C4-2B (cell line): Measurements from ENCODE around the gene SHLD1.

Experiments used
- H3K27ac ChIP-seq: fragments of 450-650 bp; 2 replicates; pipeline ENCODE4 v1.5.1; 2017
- ZFX ChIP-seq: fragments of 450-650 bp; IDR thresholded peaks from 2 replicates; pipeline ENCODE4 v1.6.1; 2017
- TF ChIP-seq, protein P1 (sequence below): fragments of 450-650 bp; conservative IDR thresholded peaks from 2 replicates; pipeline ENCODE4 v1.5.1; 2017; ENCODE audit warnings: mild to moderate bottlenecking

Gene SHLD1

DNA sequence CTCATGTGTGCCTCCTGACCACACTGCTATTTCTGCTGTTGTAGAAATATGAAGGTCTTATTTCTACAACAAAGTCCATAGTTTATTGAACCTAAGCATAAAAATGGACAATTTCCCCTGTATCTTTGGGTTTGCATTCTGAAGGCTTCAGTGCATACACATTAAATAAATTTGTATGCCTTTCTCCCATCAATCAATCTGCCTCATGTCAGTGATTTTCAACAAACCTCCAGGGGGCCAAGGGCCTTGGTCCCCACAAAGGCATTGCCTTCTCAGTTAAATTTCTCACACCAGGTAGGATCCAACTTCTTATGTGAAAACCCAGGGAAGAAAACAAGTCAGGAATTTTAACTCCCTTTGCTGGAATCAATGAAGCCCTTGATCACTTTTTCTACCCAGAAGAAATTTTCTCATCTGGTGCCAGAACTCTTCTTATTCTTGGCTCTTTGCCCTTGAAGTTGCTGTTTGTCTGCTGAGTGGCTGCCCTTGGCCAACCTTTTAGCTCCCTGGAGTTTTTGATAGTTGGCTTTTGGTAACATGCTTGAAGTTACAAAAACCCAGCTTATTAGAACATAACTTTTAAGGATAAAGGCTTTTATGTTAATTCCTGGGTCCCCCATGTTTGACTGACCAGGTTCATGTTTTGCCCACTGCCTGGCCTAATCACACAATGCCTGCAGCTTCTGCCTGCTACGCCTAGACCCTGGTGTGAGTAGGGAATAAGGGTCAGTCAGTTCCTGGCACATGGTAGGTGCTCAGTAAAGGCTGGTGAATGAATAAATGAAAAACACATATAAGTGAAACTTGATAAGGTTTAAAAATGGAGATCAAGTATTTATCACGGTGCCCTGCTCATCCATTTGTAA lies 37.0 kb downstream of the SHLD1 start:
- no peak overlapping the region; the same call in 1 of the 2 replicates for H3K27ac ChIP-seq
- TF ChIP-seq, protein P1, sequence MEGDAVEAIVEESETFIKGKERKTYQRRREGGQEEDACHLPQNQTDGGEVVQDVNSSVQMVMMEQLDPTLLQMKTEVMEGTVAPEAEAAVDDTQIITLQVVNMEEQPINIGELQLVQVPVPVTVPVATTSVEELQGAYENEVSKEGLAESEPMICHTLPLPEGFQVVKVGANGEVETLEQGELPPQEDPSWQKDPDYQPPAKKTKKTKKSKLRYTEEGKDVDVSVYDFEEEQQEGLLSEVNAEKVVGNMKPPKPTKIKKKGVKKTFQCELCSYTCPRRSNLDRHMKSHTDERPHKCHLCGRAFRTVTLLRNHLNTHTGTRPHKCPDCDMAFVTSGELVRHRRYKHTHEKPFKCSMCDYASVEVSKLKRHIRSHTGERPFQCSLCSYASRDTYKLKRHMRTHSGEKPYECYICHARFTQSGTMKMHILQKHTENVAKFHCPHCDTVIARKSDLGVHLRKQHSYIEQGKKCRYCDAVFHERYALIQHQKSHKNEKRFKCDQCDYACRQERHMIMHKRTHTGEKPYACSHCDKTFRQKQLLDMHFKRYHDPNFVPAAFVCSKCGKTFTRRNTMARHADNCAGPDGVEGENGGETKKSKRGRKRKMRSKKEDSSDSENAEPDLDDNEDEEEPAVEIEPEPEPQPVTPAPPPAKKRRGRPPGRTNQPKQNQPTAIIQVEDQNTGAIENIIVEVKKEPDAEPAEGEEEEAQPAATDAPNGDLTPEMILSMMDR = no peak
- TF ChIP-seq ZFX = no peak

DNA sequence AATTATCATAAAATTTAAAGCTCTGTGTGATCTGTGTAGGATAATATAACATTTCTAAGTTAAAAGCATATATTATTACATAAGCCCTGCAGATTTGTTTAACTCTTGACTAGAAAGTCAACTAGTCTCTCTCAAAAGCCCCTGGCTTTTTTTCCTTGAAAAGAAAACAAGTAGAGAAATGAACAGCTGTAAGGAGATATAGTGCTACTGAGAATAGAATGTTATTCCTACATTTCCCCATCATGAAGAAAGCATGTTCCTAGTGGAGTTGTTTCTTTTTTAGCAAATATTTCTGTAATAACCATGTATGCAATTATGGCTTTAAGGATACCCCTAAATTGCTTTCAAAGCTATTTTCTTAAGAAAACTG lies 37.6 kb downstream of the SHLD1 start:
- TF ChIP-seq, protein P1 = no peak
- no peak for TF ChIP-seq ZFX
- no peak overlapping the region for H3K27ac ChIP-seq

DNA sequence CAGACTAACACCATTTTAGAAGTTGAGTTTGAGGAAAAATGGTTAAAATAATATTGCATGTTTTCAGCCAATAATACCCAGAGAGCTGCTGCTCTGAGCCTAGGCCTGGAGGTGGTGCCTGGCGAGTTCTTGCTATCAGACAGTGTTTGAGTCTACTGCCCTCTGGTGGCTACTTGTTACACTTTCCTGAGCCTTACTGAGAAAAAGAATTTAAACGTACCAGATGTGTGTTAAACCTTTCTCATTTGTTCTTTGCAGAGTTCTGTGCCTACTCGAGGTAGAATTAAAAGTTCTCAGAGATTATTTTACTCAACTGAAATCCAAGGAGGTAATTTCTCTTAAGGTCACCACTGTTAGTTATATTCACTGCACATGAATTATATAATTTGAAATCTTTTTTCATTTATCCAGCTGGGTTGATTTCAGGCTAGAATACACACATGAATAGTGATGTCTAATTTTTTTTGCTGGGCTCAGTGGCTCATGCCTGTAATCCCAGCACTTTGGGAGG lies 38.2 kb downstream of the SHLD1 start:
- TF ChIP-seq ZFX = no peak
- TF ChIP-seq, protein P1 = peak; percentile 90
- H3K27ac ChIP-seq = no peak overlapping the region

DNA sequence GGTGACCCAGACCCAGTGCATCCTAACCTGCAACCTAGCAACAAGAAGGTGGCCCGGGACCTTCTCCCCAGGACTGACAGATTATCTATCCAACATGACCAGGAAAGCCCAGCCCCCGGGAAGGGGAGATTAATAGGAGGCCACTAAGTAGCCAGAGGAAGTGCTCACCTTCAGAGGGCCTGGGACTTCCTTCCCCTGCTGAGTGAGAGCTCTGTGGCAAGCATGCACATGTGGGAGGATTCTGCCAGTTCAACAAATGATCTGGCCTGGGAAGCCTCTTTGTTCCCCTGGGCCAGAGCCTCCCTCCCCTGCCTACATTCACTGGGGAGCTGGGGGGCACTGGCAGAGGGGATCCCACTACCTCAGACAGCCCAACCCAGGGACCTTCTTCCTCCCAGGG lies 39.6 kb downstream of the SHLD1 start:
- no peak for TF ChIP-seq ZFX
- TF ChIP-seq, protein P1 = no peak
- H3K27ac ChIP-seq = no peak overlapping the region

DNA sequence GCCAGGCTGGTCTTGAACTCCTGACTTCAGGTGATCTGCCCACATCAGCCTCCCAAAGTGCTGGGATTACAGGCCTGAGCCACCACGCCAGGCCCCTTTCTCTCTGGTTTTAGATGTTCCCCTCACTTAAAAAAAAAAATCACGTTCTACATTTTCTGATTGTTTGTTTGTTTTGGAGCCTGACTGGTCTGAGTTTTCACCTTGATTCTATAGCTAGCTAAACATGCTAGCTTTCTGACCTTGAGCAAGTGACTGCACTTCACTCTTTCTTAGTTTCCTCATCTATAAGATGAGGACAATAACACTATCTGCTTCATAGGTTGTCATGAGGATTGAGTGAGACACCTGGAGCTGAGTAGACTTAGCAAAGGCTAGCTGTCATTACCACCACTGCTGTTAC lies 43.7 kb downstream of the SHLD1 start:
- H3K27ac ChIP-seq = no peak overlapping the region
- TF ChIP-seq, protein P1 = no peak
- TF ChIP-seq ZFX = no peak

DNA sequence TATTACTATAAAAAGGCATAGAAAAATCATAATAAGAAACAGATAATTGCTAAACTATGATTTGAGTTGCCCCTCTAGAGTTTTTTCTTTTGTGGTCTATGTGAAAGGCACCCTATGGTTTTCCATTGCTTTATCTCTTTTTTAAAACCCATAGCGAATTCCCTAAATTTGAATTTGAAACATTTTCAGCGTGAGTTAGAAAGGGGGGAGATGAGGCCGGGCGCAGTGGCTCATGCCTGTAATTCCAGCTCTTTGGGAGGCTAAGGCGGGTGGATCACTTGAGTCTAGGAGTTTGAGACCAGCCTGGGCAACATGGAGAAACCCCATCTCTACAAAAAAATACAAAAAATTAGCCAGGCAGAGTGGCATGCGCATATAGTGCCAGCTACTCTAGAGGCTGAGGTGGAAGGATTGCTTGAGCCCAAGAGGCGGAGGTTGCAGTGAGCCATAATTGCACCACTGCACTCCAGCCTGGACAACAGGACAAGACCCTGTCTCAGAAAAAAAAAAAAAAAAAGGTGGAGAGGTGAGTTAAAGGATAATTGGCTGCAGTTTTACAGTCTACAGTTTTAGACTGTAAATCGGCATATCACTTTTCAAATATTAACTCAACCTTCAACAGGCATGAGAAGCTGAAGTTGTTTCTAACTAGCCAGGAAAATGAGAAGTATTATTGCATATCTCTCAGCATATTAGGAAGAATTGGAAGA lies 46.3 kb downstream of the SHLD1 start:
- no peak for TF ChIP-seq ZFX
- TF ChIP-seq, protein P1 = no peak
- no peak overlapping the region for H3K27ac ChIP-seq

DNA sequence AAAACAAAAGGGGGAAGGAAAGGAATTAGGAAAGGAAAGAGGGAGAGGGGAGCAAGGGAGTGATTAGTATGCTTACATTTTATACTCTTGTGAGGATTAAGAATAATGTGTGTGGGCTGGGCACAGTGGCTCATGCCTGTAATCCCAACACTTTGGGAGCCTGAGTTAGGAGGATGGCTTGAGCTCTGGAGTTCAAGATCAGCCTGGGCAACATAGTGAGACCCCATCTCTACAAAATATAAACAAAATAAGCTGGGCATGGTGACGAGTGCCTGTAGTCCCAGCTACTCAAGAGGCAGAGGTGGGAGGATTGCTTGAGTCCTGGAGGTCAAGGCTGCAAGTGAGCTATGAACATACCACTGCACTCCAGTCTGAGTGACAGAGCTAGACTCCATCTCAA lies 47.0 kb downstream of the SHLD1 start:
- no peak for TF ChIP-seq ZFX
- TF ChIP-seq, protein P1 = no peak
- H3K27ac ChIP-seq = no peak overlapping the region
